Suprapubic skin (tissue), 4 donors: ENCODE data around the gene GPX1.

Source experiments
- EP300 ChIP-seq: sonication (generic); formaldehyde crosslinking; IDR thresholded peaks from one replicate; pipeline ENCODE4 v1.6.1; 2017; ENCODE audit warnings: antibody characterized with exemption
- POLR2AphosphoS5 ChIP-seq, 3 donors: sonication (generic); formaldehyde crosslinking; IDR thresholded peaks; one replicate each; pipeline ENCODE4 v1.6.1; 2017; ENCODE audit warnings: antibody characterized with exemption in 3 of 3

- no peak for TF ChIP-seq EP300
- no peak for TF ChIP-seq POLR2AphosphoS5 (IDR thresholded peaks at IDR 0.05)
These were observed 39.3 kb upstream of the GPX1 start for GRCh38 chr3:49397470-49397869.
